Adipose tissue (tissue), 3 donors: ENCODE data around the gene APBB1IP. TPM values are rescaled to one million over a fixed set of nuclear protein-coding genes. Genes with fewer than 3 reads are reported as not detected.
"Not testable (repeated sequence)": the region's sequence is repeated elsewhere in the genome, so short reads cannot be mapped to it uniquely, and the experiment has no call there.

Experiments
- H3K27ac ChIP-seq: one replicate; pipeline ENCODE4 v1.5.1; 2013; ENCODE audit warnings: low read depth, low read length
- WGBS, 3 donors: extraction: QIAGEN DNeasy Blood & Tissue Kit; methylation state at CpG; one replicate each; pipeline ENCODE4 v1.1.7; 2013; 5-methylcytosine and 5-hydroxymethylcytosine counted together
- polyA plus RNA-seq, 3 donors: library from polyadenylated mRNA; stranded (reverse); fragments of 200-250 nt; gene quantifications; one replicate each; pipeline ENCODE4 v1.2.3, GENCODE V29; 2013
- donor health status: healthy with polysubstance abuse.
- donor health status: Bipolar disorder and iron deficiency.
- donor health status: healthy.

Gene APBB1IP
- polyA plus RNA-seq, 3 donors = 4.2 to 47.6 (median 24.3) TPM

DNA sequence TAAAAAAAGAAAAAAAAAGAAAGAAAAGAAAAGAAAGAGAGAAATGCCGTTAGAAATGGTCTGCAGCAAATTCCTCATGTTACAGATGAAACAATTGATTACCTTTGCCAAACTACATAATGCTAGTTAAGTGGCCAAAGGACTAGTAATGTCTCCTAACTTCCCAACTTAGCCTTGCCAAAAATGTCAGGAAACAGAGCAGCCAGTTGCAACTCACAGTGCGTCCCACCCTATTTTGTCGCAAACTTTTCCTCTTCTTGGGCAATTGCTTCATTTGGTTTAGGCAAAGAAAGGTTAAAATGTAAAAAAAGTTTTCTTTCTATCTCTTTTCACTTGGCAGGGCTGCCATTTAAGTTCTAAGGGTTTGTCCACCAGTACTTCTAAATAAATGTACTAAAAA is 53.1 kb downstream of the APBB1IP start:
- H3K27ac ChIP-seq = no peak overlapping the region

DNA sequence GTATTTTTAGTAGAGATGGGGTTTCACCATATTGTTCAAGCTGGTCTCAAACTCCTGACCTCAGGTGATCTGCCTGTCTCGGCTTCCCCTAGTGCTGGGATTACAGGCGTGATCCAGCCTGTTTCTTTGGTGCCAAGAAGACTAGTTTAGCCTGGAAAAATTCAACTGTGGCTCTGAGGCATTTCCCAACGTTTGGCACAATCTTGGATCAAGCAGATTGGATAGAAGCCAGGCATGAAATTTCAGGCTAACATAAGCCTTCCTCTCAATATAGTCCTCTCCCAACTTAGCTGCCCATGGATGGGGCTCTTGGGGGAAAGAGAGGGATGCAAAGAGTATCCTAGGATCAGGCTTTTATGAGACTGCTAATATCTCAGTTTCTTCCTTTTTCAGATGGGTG is 53.8 kb downstream of the APBB1IP start:
- WGBS, 3 donors = 49 to 54% (median 51%) methylated on average over 3 of the region's 3 CpGs
- no peak overlapping the region for H3K27ac ChIP-seq

More for the DNA sequence above, 53.1 kb downstream of the APBB1IP start:
- WGBS, 3 donors = 46 to 79% (median 46%) methylated on average over 3 of the region's 3 CpGs

DNA sequence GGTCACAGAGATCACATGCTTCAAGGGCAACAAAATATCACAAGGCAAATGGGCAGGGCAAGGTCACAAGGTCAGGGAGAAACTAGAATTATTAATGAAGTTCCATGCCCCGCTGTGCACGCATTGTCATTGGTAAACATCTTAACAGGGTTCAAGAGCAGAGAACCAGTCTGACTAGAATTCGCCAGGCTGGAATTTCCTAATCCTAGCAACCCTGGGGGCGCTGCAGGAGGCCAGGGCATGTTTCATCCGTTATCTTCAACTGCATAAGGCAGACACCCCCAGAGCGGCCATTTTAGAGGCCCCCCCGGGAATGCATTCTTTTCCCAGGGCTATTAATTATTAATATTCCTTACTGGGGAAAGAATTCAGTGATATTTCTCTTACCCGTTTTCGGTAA is 54.6 kb downstream of the APBB1IP start:
- 25 to 80% (median 75%) methylated on average over 9 of the region's 9 CpGs for WGBS, 3 donors
- not testable (repeated sequence) for H3K27ac ChIP-seq

DNA sequence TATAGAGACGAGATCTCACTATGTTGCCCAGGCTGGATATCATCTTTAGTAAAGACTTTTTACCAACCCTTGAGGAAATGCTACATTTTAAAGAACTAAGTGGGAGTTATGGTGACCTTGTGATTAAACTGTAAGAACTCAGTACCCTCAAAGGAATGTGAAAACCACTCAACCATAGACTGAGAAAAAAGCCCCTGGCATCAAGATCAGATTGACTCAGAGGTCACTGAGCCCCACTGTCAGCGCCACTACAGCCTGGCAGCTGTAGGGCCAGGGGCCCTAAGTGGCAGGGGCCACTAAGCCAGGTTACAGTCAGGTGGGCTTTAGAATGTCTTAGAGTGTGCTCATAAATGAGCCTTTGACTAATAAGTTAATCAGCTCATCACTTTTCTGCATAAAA is 55.9 kb downstream of the APBB1IP start:
- no peak overlapping the region for H3K27ac ChIP-seq
- 84 to 92% (median 86%) methylated on average over 2 of the region's 2 CpGs for WGBS, 3 donors

DNA sequence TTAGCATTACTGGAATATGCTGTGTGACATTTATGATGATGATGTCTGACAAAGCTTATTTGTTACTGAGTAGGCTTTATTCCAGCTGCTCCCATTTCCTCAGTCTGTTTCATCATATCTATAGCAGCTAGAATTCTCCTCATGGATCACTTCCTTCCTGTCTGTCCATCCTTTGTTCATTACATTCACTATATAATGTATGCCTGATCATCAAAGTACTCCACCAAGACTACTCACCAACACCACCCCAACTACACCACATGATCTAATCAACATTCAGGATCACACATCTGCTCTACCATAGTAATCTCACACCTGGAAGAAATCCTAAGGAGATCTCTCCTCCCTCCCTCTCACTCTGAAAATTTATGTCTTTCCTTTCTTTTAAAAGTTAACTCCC is 61.3 kb downstream of the APBB1IP start:
- H3K27ac ChIP-seq = no peak overlapping the region

DNA sequence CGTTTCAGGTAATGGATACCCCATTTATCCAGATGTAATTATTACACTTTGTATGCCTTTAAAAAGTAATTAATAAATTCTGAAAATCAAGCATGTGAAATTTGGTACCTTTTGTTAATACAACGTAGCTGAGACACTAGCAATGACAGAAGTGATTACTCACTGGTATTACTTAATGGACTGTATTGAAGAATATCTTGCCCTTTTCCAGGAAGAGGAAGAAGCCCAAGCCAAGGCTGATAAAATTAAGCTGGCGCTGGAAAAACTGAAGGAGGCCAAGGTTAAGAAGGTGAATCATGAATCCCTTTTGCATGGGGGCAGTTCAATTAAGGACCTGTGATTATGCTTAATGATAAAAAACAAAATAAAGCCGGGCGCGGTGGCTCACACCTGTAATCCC is 64.8 kb downstream of the APBB1IP start:
- 69 to 83% (median 77%) methylated on average over 6 of the region's 6 CpGs for WGBS, 3 donors
- no peak overlapping the region for H3K27ac ChIP-seq

DNA sequence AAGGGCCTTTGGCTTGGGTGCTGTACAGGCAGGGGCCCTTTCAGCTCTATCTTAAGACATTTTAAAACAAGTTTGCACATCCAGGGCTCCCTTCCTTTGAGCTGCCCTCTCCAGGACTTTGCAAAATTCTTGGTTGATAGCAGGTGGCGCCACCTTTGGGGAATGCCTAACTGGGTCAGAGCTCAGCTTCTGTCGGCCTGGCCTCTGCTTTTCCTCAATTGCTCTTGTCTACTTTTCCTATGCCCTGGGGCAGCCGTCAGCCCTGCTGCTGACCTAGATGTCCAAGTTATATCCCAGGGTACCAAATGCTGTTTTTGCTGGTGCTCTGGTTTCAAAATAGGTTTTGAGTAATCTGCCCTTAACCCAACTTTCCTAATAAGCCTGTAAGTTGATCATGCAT is 65.8 kb downstream of the APBB1IP start:
- no peak overlapping the region for H3K27ac ChIP-seq
- 47 to 53% (median 49%) methylated on average over 3 of the region's 3 CpGs for WGBS, 3 donors

DNA sequence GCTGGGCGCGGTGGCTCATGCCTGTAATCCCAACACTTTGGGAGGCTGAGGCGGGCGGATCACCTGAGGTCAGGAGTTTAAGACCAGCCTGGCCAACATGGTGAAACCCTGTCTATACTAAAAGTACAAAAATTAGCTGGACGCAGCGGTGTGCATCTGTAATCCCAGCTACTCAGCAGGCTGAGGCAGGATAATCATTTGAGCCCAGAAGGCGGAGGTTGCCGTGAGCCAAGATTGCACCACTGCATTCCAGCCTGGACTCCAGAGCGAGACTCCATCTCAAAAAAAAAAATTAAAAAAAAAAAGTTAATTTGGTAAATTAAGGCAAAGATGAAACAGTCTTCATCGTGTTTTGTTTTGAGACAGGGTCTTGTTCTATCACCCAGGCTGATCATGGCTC is 66.3 kb downstream of the APBB1IP start:
- H3K27ac ChIP-seq = not testable (repeated sequence)
- 83 to 93% (median 91%) methylated on average over 10 of the region's 10 CpGs for WGBS, 3 donors

DNA sequence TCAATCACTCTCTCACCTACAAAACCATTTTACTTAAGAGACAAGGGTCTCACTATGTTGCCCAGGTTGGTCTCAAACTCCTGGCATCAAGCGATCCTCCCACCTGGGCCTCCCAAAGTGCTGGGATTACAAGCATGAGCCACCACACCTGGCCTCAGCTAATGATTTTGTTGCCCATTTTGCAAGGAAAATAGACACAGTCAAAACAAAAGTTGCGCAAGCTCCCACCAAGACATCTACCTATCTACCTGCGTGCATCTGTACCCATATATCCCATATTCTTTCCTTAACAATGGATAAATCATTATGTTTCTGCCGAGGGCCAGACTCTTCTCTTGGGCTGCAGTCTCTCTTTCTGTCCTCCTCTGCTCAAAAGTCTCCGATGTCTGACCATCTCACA is 67.3 kb downstream of the APBB1IP start:
- WGBS, 3 donors = 94 to 95% (median 94%) methylated on average over 5 of the region's 5 CpGs
- no peak overlapping the region for H3K27ac ChIP-seq

DNA sequence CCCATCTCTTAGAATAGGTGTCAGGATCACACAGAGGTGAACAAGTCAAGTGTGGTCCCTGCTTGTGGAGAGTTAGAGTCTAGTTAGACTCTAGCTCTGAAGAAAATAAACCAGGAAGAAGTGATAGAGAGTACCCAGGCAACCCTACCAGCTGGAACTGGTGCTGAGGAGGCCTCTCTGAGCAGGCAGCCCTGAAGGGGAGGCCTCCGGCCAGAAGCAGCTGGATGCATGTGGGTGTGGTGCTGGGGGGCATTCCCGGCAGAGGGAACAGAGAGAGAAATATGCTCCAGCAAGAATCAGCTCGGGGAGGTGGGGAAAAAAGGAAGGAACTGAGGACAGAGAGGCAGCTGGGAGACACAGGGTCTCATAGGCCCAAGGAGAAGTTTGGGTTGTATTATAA is 68.6 kb downstream of the APBB1IP start:
- WGBS, 3 donors = 66 to 72% (median 67%) methylated on average over 3 of the region's 3 CpGs
- H3K27ac ChIP-seq = no peak overlapping the region

DNA sequence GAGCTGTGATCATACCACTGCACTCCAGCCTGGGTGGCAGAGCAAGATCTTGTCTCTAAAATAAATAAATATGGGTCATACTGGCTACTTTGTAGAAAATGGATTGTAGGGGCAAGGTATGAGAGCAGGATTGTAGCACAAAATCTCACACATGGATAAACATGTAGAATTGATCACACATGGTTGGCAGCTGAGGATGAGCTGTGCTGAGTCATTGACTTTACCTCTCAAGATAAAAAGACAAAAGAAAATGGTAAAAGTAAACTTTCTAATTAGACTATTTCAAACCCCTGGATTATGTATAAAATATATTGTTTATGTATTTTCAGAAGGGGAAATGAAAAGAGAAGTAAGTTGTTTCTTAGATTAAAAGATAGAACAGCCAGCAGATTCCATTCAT is 69.3 kb downstream of the APBB1IP start:
- H3K27ac ChIP-seq = no peak overlapping the region

DNA sequence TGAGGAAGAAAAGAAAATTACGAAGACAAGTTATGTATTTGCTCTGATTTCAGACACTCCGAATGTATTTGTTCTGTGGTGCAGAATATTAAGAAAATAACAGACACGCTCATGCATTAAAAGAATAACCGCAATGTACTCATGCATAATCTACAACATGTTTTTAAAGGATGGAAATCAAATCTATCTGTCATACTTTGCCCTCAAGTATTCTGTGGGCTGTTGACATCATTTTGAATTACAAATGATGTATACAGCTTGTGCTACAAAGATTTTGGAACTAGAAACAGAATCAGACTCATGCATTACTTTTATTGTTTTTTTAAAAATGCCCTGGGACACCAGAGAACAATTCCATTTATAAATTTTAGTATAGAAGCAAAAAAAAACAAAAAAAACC is 69.9 kb downstream of the APBB1IP start:
- H3K27ac ChIP-seq = no peak overlapping the region
- 81 to 89% (median 85%) methylated on average over 4 of the region's 4 CpGs for WGBS, 3 donors

DNA sequence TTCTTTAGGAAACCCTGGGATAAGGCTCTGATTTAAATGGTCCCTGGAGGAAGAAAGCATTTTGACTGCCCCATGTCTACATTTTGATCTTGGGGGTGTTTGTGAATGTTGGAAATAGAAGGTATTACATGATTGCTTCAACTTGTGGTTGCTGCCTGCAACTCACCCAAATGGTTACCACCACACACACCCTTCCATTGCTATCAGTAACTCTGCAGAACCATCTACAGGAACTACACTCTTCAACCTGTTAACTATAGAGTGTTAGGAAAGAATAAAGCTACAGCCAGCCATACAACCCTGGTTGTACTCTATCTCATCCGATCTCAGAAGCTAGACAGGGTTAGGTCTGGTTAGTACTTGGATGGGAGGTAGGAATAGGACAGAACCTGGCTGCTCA is 71.2 kb downstream of the APBB1IP start:
- WGBS, 3 donors = 72 to 90% (median 81%) methylated on average over 1 of the region's 1 CpG
- no peak overlapping the region for H3K27ac ChIP-seq

DNA sequence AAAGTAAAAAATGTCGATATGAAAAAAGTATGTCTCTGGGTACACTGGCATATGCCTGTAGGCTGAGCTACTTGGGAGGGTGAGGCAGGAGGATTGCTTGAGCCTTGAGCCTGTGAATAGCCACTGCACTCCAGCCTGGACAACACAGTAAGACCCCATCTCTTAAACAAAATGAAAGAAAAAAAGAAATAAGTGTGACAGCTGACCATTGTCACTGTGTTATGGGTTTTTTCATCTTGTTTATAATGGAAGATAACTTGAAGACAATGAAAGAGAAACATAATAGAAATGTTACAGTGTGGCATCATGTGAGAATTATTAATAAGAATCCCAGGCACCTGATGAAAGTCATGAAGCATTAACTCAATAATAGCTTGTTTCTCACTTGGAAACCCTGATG is 75.0 kb downstream of the APBB1IP start:
- WGBS, 3 donors = 93 to 94% (median 93%) methylated on average over 1 of the region's 1 CpG
- no peak overlapping the region for H3K27ac ChIP-seq

DNA sequence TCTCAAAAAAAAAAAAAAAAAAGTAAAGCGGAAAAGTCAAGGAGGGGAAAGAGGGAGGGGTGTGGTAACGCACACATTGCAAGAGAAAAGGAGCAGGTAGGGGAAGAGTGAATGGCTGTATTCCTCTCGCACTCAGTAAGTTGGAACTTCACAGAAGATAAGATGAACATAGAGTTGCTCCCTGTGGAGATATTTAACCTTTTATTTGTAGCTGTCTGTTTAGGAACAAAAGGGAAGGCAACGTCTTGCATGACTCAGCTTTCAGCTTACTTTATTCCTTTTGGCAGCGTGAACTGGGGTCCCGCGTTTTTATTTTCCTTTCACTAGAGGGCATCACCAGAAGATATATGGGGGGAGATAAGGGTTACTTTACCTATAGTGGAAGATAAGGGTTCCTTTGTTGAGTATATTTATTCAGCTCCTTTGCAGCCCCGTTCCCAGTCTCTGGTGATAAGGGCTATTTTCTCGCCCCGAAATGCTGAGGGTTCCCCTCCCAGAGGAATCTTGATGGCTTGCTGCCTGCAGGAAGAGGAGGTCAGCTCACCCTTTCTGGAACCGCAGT is 78.5 kb downstream of the APBB1IP start:
- no peak overlapping the region for H3K27ac ChIP-seq
- WGBS, 3 donors = 17 to 50% (median 42%) methylated on average over 11 of the region's 11 CpGs

DNA sequence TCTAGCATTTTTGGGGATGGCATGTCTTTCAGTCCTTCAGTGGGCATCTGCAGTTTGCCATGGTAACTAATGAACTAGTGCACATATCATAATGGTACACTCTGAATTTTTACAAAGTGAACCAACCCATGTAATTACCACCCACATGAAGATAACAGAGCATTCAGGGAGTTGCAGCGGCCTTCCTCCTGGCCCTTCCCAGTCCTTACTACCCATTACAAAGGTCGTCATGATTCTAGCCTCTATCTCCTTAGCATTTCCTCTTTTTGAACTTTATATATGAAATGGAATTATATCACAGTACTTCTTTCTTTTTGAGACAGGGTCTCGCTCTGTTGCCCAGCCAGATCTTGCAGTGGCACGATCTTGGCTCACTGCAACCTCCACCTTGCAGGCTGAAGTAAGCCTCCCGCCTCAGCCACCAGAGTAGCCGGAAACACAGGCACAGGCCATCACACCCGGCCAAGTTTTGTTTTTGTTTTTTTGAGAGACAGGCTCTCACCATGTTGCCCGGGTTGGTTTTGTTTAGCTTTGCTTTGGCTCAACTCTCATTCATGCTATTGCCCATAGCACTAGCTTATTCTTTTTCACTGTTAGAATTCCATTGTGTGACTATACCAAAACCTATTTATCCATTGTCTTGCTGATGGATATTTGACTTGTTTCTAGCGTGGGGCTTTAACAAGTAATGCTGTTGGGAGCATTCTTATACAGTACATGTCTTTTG is 79.2 kb downstream of the APBB1IP start:
- no peak overlapping the region for H3K27ac ChIP-seq
- 58 to 86% (median 85%) methylated on average over 9 of the region's 9 CpGs for WGBS, 3 donors

DNA sequence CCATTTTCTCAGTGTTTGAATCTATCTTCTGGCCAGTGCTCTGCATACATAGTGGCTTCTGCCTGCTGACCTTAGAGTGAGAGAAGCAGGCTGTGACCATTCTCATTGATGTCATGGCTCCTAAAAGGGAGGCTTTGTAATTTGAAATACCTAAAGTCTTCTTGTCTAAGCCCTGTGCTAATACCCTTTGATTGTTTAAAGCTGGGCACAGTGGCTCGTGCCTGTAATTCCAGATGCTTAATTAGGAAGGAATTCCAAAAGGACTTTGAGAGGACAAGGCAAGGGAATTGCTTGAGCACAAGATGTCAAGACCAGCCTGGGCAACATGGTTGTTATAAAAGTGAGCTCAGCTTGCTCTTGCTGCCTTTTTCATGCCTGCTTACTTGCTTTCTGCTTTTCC is 81.7 kb downstream of the APBB1IP start:
- 68 to 91% (median 78%) methylated on average over 1 of the region's 1 CpG for WGBS, 3 donors
- no peak overlapping the region for H3K27ac ChIP-seq

DNA sequence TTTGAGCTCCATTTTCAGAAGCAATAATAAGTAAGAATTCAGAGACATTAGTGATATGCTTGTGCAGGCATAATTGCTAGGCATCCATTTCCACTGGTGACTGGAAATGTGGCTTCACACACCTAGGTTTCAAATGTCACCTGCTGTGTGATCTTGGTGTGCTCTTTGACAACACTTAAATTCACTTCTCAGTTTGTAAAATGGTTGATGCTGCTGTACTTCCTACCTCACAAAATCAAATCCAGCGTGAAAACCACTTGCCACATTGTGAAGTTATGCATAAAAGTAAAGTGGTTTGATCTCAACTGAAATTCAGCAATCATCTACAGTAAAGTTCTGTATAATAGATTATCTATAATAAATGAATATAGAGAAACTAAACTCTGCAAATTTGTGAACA is 82.4 kb downstream of the APBB1IP start:
- no peak overlapping the region for H3K27ac ChIP-seq
- WGBS, 3 donors = 56 to 84% (median 80%) methylated on average over 1 of the region's 1 CpG

DNA sequence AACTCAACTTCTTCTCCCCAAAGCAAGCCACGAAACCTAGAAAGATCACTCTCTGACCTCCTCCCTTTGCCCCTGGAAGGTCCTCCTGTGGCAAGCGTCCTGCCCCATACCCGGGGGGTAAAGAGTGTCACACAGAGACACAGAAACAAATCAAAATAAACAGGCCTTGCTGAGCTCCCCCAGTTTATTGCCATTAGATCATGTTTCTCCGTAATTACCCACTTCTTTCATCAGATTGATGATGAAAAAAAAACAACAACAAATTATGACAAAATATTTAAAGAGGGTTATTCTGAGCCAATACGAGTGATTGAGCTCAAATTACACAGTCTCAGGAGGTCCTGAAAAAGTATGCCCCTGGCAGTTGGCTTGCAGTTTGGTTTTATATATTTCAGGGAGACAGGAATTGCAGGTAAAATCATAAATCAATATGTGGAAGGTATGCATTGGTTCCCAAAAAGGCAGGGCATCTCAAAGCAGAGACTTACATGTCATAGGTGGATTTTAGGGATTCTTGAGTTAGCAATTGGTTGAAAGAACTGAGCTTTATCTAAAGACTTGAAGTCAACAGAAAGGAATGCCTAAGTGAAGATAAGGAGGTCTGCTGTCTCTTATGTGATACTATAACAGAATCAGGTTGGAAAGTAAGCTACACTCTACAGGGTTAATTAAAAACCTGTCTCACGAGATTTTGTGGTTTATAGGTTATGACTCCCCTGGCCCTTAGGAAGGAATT is 86.2 kb downstream of the APBB1IP start:
- WGBS, 3 donors = 42 to 61% (median 60%) methylated on average over 6 of the region's 6 CpGs

DNA sequence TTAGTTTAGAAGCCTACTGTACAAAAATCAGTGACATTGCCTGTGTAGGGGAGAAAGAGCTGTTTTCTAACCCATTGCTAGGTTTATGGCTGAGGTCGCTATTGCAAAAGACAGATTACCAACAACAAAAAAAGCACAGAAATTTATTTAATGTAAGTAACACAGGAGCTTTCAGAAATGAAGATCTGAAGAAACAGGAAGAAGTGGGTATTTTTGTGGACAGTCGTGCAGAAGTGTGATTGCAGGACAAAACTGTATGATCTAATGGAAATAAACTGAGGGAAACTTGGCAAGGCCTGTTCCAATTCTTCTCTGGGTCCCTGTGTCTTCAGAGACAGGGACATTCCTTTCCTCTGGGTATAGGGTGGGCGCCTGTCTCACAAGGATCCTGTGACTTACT is 87.4 kb downstream of the APBB1IP start:
- H3K27ac ChIP-seq = no peak overlapping the region
- 51 to 59% (median 59%) methylated on average over 3 of the region's 3 CpGs for WGBS, 3 donors

More for the DNA sequence above, 86.2 kb downstream of the APBB1IP start:
- no peak overlapping the region for H3K27ac ChIP-seq
